Dendritic cell treated with granulocyte-macrophage colony-stimulating factor and Interleukin-4, amounts not matched to agents 40 ng/mL and 50 ng/mL, for 4 days (primary cell): Measurements from ENCODE around the gene CINP.
"Not testable (repeated sequence)": the region's sequence is repeated elsewhere in the genome, so short reads cannot be mapped to it uniquely, and the experiment has no call there.

Experiments used
- H3K27ac Mint-ChIP-seq: one replicate; pipeline ENCODE4 v1.8.0; 2022; ENCODE audit warnings: mild to moderate bottlenecking, mixed read lengths
- H3K27me3 Mint-ChIP-seq: one replicate; pipeline ENCODE4 v1.8.0; 2022; ENCODE audit warnings: mild to moderate bottlenecking, mixed read lengths
- H3K36me3 Mint-ChIP-seq: one replicate; pipeline ENCODE4 v1.8.0; 2022; ENCODE audit warnings: low read depth, mixed read lengths
- H3K4me1 Mint-ChIP-seq: one replicate; pipeline ENCODE4 v1.8.0; 2022; ENCODE audit warnings: low read depth, mixed read lengths
- H3K4me3 Mint-ChIP-seq: one replicate; pipeline ENCODE4 v1.8.0; 2022; ENCODE audit warnings: mild to moderate bottlenecking, moderate library complexity, mixed read lengths
- H3K9me3 Mint-ChIP-seq: one replicate; pipeline ENCODE4 v1.8.0; 2022; ENCODE audit warnings: mixed read lengths
- intact Hi-C: fragments of 100-400 bp; cut with micrococcal nuclease; formaldehyde crosslinking; loops from one replicate; pipeline ENCODE4 v1.15.0; 2022

Gene CINP

GRCh38 chr14:102298303-102299070 lies 64.2 kb downstream of the CINP start:
- H3K4me1 Mint-ChIP-seq, H3K27ac Mint-ChIP-seq, H3K9me3 Mint-ChIP-seq, H3K4me3 Mint-ChIP-seq, H3K36me3 Mint-ChIP-seq, H3K27me3 Mint-ChIP-seq, intact Hi-C loops: not testable (repeated sequence)
